GM12892 (cell line): ENCODE measurements around the gene LMF1.

Experiments
- POLR2AphosphoS5 ChIP-seq: IDR thresholded peaks from 2 replicates; pipeline ENCODE4 v1.6.1; 2011; ENCODE audit warnings: low read depth, low read length, control low read depth
- TAF1 ChIP-seq: IDR thresholded peaks from 2 replicates; pipeline ENCODE4 v1.6.1; 2011; ENCODE audit warnings: low read depth, mild to moderate bottlenecking, control low read depth, low read length, borderline replicate concordance

GRCh38 chr16:933581-933980 lies 37.2 kb downstream of the LMF1 start:
- TF ChIP-seq TAF1, result no peak
- TF ChIP-seq POLR2AphosphoS5, result no peak
